Measurements from ENCODE around the gene LIPC.

DNA sequence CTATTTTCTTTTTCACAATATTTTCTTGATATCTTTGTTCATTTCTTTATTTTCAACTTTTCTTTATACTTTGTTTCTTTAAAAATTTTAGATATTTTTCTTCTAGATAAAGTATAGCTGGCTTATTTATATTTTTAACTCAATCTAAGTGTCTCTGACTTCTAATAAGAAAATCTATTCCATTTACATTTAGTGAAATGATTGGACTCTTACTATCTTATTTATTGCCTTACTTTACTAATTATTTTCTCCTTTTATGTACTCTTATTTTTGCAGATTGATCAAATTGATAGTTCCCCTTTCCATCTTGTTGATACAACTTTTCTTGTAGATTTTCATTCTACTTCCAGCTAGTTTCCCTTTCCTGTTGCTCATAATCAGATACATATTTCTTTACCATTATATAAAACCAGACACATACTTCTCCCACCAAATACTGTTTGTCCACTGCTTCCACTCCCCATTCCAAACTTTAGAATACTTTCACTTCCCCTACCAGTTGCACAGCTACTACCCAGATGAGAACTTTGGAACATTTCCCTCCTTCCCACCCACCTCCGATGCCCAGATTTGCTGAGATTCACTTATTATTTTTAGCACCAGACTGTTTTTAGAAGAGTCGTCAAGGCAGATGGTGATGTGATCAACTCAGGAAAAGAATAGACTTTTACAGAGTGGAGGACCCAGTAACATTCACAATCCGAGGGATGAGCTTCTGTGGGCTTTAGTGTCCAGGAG is 151.5 kb downstream of the LIPC start:
- TF ChIP-seq, protein P1, sequence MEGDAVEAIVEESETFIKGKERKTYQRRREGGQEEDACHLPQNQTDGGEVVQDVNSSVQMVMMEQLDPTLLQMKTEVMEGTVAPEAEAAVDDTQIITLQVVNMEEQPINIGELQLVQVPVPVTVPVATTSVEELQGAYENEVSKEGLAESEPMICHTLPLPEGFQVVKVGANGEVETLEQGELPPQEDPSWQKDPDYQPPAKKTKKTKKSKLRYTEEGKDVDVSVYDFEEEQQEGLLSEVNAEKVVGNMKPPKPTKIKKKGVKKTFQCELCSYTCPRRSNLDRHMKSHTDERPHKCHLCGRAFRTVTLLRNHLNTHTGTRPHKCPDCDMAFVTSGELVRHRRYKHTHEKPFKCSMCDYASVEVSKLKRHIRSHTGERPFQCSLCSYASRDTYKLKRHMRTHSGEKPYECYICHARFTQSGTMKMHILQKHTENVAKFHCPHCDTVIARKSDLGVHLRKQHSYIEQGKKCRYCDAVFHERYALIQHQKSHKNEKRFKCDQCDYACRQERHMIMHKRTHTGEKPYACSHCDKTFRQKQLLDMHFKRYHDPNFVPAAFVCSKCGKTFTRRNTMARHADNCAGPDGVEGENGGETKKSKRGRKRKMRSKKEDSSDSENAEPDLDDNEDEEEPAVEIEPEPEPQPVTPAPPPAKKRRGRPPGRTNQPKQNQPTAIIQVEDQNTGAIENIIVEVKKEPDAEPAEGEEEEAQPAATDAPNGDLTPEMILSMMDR (IDR thresholded peaks at IDR 0.05): no peak
- no peak for TF ChIP-seq POLR2AphosphoS5 (IDR thresholded peaks at IDR 0.05)
- no peak for TF ChIP-seq POLR2A (IDR thresholded peaks at IDR 0.05)
- no peak for TF ChIP-seq EP300 (IDR thresholded peaks at IDR 0.05)

Measured in sigmoid colon (tissue), 4 donors.